GM19025 (cell line): Measurements from ENCODE around the gene NUFIP2.
"Not testable (repeated sequence)": the region's sequence is repeated elsewhere in the genome, so short reads cannot be mapped to it uniquely, and the experiment has no call there.

Source experiments
- ATAC-seq: cut with Tn5 transposase; IDR thresholded peaks from one replicate; pipeline ENCODE4 v1.9.1; 2021; ENCODE audit warnings: mild to moderate bottlenecking, low read depth, moderate library complexity; ENCODE audit not compliant: unreplicated experiment

Gene NUFIP2, protein sequence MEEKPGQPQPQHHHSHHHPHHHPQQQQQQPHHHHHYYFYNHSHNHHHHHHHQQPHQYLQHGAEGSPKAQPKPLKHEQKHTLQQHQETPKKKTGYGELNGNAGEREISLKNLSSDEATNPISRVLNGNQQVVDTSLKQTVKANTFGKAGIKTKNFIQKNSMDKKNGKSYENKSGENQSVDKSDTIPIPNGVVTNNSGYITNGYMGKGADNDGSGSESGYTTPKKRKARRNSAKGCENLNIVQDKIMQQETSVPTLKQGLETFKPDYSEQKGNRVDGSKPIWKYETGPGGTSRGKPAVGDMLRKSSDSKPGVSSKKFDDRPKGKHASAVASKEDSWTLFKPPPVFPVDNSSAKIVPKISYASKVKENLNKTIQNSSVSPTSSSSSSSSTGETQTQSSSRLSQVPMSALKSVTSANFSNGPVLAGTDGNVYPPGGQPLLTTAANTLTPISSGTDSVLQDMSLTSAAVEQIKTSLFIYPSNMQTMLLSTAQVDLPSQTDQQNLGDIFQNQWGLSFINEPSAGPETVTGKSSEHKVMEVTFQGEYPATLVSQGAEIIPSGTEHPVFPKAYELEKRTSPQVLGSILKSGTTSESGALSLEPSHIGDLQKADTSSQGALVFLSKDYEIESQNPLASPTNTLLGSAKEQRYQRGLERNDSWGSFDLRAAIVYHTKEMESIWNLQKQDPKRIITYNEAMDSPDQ

DNA sequence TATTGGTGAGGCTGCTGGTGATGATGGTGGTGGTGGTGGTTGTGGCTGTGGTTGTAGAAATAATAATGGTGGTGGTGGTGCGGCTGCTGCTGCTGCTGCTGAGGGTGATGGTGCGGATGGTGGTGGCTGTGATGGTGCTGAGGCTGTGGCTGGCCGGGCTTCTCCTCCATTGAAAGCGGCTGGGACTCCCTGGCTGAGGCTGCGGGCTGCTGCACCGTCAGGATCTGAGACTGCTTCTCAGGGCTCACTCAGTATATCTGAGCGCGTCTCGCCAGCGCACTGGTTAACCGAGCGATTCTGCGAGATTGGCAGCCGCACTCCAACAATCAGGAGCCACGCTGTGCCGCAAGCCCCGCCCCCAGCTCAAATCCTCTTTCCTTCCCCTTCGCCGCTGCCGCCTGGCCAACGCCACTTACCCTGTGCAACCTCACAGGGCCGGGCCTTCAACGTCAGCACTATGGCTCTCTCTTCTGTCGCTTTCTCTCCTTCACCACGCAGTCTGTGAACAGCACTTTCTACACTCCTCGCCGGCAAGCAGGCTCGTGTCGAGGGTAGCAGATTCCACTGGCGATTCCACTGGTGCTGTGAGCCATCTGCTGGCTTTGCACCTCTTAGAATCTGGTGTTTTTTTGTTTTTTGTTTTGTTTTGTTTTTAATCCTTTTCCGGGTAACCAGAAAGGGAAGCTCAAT lies at the start of gene NUFIP2:
TSS of gene NUFIP2 (minus strand) at position 259 of the 690 bp plus-strand sequence. CDS start at position 170, 89 bp downstream.
- ATAC-seq: peak; percentile 81

DNA sequence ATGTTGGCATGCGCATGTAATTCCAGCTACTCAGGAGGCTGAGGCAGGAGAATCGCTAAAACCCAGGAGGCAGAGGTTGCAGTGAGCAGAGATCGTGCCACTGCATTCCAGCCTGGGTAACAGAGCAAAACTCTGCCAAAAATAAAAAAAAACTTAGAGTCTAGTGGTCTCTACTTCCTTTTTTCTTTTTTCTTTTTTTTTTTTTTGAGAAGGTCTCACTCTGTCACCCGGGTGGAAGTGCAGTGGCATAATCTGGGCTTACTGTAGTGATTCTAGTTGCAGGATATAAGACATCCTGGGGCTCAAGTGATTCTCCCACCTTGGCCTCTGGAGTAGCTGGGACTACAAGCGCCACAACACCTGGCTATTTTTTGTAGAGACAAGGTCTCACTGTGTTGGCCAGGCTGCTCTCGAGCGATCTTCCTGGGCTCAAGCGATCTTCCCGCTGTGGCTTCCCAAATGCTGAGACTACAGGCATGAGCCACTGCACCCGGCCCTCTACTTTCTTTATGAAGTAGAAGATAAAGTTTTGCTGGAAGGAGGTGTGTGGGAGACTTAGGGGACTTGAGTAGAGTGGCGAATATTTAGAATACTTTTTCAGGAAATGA lies 48.3 kb upstream of the NUFIP2 start:
- ATAC-seq: no peak

DNA sequence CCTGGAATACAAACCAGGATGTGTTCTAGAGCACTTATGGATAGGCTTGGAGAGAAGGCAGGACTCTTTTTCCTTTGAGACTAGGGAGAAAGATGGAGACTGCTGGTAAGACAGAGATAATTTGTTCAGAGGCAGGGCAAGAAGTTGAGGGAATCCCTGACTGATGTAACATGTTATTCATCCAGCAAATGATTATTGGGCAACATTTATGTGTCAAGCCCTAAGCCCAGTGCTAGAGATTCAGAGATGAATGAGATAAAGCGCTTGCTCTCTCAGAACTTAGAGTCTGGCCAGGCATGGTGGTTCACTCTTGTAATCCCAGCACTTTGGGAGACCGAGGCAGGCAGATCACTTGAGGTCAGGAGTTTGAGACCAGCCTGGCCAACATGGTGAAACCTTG lies 47.8 kb upstream of the NUFIP2 start:
- no peak for ATAC-seq

DNA sequence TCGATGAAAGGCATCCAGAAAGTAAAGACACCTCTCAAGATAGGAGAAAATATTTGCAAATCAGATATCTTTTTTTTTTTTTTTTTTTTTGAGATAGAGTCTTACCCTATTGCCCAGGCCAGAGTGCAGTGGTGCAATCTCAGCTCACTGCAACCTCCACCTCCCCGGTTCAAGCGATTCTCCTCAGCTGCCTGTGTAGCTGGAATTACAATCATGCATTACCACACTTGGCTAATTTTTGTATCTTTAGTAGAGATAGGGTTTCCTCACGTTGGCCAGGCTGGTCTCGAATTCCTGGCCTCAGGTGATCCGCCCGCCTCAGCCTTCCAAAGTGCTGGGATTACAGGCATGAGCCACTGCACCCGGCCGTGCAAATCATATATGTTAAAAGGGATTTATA lies 45.1 kb upstream of the NUFIP2 start:
- ATAC-seq: not testable (repeated sequence)

- ATAC-seq: no peak
These were observed 37.7 kb upstream of the NUFIP2 start for GRCh38 chr17:29331708-29332085.

DNA sequence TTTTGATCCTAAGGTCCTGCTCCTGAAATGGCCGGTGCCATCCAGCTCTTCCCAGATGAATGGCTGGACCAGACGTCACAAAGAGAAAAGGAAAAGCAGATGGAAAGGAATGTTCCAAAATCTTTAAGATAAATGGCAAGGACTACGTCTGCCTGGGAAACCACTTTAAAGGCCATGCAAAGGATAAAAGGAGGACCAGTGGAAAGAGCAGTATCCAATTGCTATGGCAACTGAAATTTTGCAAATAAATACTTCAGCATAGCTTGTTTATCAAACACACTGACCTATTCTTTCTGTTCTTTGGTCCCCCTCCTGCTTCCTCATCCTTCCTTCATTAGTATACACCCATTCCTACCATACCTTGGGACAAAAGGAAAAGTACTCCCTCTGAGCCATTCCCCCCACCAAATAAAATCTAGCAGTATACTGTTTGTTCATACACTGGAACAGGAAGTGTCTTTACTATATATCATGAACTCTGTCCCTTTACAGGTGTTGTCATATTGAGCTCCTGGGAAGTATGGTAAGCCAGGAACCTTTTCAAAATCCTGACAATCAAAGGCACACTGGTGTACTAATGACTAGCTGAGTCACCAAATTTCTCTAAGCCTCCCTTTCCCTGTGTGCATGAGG lies 37.2 kb upstream of the NUFIP2 start:
- no peak for ATAC-seq

DNA sequence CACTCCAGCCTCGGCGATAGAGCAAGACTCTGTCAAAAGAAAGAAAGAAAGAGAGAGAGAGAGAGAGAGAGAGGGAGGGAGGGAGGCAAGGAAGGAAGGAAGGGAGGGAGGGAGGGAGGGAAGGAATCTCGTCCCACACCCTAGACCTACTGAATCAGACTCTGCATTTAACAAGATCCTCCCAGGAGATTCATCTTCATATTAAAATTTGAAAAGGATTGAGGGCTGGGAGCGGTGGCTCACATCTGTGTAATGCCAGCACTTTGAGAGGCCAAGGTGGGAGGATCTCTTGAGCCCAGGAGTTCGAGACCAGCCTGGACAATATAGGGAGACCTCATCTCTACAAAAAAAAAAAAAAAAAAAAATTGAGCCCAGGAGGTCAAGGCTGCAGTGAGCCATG lies 33.5 kb upstream of the NUFIP2 start:
- no peak for ATAC-seq

DNA sequence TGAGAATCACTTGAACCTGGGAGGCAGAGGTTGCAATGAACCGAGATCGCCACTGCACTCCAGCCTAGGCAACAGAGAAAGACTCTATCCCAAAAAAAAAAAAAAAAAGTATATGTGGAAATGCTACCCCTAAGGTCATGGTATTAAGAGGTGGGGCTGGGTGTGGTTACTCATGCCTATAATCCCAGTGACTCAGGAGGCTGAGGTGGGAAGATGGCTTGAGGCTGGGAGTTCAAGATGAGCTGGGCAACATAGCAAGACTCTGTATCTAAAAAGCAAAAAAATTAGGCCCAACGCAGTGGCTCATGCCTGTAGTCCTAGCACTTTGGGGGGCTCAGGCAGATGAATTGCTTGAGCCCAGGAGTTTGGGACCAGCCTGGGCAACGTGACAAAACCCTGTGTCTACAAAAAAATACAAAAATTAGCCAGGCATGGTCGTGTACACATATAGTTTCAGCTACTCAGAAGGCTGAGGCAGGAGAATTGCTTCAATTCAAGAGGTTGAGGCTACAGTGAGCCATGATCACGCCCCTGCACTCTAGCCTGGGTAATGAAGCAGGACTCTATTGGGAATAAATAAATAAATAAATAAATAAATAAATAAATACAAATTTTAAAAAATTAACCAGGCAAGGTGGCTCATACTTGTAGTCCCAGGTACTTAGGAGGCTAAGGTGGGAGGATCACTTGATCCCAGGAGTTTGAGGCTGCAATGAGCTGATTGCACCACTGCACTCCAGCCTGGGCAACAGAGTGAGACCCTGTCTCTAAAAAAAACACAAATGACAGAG lies 32.3 kb upstream of the NUFIP2 start:
- ATAC-seq: no peak

GRCh38 chr17:29322363-29322762 lies 28.4 kb upstream of the NUFIP2 start:
- ATAC-seq: no peak

- no peak for ATAC-seq
These were observed 9.4 kb upstream of the NUFIP2 start for GRCh38 chr17:29303386-29303785.

DNA sequence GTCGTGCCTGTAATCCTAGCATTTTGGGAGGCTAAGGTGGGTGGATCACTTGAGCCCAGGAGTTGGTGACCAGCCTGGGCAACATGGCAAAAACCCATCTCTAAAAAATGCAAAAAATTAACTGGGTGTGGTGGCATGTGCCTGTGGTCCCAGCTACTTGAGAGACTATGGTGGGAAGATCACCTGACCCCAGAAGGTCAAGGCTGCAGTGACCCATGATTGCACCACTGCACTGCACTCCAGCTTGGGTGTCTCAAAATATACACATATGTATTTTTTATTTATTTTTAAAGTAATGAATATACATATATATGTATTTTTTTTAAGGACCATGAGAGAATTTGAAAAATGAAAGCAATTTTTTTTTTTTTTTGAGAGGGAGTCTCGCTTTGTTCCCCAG lies 5.1 kb upstream of the NUFIP2 start:
- no peak for ATAC-seq

DNA sequence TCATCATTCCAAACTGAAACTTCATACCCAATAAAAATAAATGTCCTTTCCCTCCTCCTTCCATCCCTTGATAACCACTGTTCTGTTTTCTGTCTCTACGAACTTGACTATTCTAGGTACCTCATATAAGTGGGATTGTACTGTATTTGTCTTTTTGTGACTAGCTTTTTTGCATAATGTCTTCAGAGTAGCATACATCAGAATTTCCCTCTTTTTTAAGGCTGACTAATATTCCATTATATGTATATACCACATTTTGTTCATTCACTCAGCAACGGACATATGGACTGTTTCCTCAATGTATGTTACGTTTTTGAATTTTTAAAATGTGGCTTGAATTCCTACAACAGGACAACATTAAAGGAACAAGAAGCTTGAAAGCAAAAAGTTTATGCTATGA lies 1.5 kb upstream of the NUFIP2 start:
- ATAC-seq: no peak

GRCh38 chr17:29294580-29294900 lies 592 bp upstream of the NUFIP2 start:
- ATAC-seq: no peak

DNA sequence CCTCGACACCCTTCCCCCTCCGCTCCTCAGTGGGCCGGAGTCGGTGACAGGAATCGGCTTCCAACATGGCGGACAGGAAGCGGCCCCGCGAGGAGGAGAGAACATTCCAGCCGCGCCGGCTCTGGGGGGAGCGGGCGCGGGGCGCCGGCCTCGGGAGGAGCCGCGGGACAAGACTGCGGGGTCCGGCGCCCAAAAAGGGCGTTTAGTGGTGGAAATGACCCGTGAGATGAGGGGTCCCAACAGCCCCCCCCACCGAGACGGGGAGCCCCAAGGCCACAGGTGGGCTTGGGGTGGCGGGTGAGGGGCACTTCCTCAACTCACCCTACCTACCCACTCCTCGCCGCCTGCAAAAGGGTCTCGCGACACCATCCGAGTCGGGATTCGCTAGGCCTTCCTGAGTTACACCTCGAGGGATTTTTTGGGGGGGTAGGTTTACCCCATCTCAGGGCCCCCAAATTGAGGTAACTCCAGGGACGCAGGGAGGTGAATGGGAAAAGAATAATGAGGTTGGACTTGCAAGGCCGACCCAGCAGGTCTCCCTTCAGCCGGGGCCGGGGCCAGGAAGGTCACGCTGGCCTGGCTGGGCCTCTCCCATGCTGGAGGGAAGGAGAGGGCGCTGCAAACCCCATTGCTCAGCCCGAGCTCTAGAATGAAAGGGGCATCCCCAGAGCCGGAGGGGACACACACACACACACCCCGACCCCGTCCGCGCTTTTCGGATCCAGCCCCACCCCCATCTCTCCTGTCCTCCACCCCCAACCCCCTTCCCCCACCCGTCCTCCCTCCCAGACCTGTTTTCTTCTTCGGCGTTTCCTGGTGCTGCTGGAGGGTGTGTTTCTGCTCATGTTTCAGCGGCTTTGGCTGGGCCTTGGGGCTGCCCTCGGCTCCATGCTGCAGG lies 707 bp downstream of the NUFIP2 start:
- no peak for ATAC-seq

DNA sequence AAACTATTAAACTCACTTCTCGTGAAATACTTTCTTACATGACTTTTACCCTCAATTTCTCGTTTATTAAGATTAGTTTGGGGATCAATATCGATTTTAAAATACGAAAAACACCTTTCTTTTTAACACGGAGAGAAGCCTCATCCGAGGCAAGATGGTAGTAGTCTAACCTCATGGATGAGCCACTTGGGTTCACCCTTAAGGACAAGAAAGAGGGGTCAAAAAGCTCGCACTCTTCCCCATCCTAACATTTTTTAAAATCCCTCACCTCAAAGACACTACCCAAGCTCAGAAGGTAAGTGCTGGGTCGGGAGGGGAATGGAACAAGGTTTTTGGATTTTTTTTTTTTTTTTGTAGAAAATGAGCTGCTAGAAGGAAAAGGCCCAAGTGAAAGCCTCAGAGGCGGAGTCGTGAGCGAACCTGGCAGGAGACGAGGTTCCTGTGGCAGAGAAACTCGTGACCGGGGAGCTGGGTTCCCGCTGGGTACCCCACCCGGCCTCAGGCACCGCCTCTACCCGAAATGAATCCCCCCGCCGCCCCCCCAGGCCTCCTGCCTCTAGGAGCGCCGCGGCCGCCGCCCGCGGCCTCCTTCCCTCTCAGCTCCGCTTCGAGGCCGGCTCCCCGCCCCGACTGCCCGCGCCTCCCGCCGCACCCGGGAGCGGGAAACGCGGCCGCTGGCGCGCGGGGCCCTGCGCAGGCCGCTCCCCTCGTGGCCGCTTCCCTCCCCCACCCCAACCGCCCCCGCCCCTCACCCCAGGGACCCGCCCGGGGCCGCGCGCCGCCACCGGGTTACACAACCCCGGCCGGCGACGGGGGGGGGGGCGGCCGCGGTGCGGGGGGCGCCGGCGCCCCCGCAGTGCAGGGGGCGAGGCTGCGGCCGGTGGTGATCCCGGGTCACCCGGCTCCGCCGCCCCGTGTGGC lies 1.6 kb downstream of the NUFIP2 start:
- no peak for ATAC-seq

DNA sequence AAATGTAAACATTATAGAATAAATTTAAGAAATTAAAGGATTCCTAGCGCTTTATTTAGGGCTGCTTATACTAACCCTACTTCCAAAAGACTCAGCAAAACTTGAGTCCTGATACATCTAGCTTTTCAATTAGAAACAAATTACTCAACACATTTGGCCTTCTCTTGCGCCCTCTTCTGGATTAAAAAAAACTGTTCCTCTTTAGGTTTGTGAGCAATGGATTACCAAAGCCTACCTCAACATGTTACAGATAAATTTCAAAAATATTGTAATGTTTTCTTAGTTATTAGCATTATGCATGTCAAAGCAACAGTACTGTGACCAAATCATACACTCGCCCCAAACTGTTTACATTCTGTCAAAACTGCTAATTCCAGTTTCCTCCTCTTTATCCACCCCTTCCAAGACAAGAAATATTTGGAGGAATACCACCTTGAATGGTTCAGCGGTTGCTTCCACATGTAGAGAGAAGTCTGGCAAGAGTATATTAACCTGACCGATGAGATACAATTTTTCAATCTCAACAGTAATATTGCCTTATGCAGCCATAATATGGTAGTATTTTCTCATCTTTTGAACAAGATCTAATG lies 2.7 kb downstream of the NUFIP2 start:
- no peak for ATAC-seq

DNA sequence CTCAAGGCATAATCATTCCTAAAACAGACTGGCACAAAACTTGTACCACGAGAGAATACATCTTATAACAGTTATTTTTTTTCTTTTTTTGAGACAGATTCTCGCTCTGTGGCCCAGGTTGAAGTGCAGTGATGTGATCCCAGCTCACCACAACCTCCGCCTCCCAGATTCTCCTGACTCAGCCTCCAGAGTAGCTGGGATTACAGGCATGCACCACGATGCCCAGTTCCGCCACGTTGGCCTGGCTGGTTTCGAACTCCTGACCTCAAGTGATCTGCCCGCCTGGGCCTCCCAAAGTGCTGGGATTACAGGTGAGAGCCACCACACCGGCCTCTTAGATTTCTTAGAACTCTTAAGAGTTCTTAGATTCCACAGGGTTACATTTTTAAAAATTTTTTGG lies 4.1 kb downstream of the NUFIP2 start:
- ATAC-seq: no peak

GRCh38 chr17:29283961-29284360 lies 10.0 kb downstream of the NUFIP2 start:
- no peak for ATAC-seq
